IPS-18c (cell line): ENCODE results near the gene RBP5.

Experiments used
- H3K4me3 ChIP-seq: 2 replicates; pipeline ENCODE4 v1.7.0; 2013; ENCODE audit warnings: low read depth, mild to moderate bottlenecking, low read length, moderate library complexity; ENCODE audit not compliant: insufficient read depth
- H3K9me3 ChIP-seq: one replicate; pipeline ENCODE4 v1.6.1; 2013; ENCODE audit warnings: mild to moderate bottlenecking, low read length, moderate library complexity; ENCODE audit not compliant: control insufficient read depth, insufficient read depth

The RBP5 gene

GRCh38 chr12:7130701-7131501 lies 2.2 kb upstream of the RBP5 start:
- Histone ChIP-seq H3K4me3 (peak overlapping the region; percentile 91), H3K9me3 (no peaks in the 10 kb centered on the region)

- Histone ChIP-seq H3K9me3 (no peaks in the 10 kb centered on the region), H3K4me3 (peak within 1 kb of the TSS; percentile 91)
Observed at GRCh38 chr12:7129872-7130691, 1.4 kb upstream of the RBP5 start, which contains the start of gene CLSTN3. Gene CLSTN3, plus strand, starts transcription at chr12:7130371. Its CDS starts 278 bp downstream, at chr12:7130649.

GRCh38 chr12:7129287-7129871 lies 690 bp upstream of the RBP5 start:
- peak overlapping the region; percentile 91 for H3K4me3 ChIP-seq
- H3K9me3 ChIP-seq = no peaks in the 10 kb centered on the region

GRCh38 chr12:7127916-7128626 lies 618 bp downstream of the RBP5 start:
- Histone ChIP-seq H3K9me3 (no peaks in the 10 kb centered on the region), H3K4me3 (no peak overlapping the region)

GRCh38 chr12:7125632-7126227 lies 3.0 kb downstream of the RBP5 start:
- Histone ChIP-seq H3K9me3 (no peaks in the 10 kb centered on the region), H3K4me3 (no peak overlapping the region)

GRCh38 chr12:7123806-7124522 lies 4.7 kb downstream of the RBP5 start:
- Histone ChIP-seq H3K4me3 (no peak overlapping the region), H3K9me3 (no peaks in the 10 kb centered on the region)

GRCh38 chr12:7122811-7123769 lies 5.6 kb downstream of the RBP5 start:
- H3K4me3 ChIP-seq = no peak overlapping the region
- no peaks in the 10 kb centered on the region for H3K9me3 ChIP-seq

GRCh38 chr12:7121324-7121723 lies 7.4 kb downstream of the RBP5 start:
- no peaks in the 10 kb centered on the region for H3K9me3 ChIP-seq
- no peak overlapping the region for H3K4me3 ChIP-seq

GRCh38 chr12:7120166-7120565 lies 8.5 kb downstream of the RBP5 start:
- Histone ChIP-seq H3K9me3 (no peaks in the 10 kb centered on the region), H3K4me3 (no peak overlapping the region)

- Histone ChIP-seq H3K4me3 (no peak overlapping the region), H3K9me3 (no peaks in the 10 kb centered on the region)
Observed at GRCh38 chr12:7118881-7119280, 9.8 kb downstream of the RBP5 start.

- no peak overlapping the region for H3K4me3 ChIP-seq
- H3K9me3 ChIP-seq = no peaks in the 10 kb centered on the region
Observed at GRCh38 chr12:7117670-7118069, 11.0 kb downstream of the RBP5 start.

- no peaks in the 10 kb centered on the region for H3K9me3 ChIP-seq
- no peak overlapping the region for H3K4me3 ChIP-seq
Observed at GRCh38 chr12:7116916-7117315, 11.8 kb downstream of the RBP5 start.

- H3K4me3 ChIP-seq = no peak overlapping the region
Observed at GRCh38 chr12:7116196-7116595, 12.5 kb downstream of the RBP5 start.

GRCh38 chr12:7114851-7115250 lies 13.8 kb downstream of the RBP5 start:
- no peak overlapping the region for H3K4me3 ChIP-seq

More at GRCh38 chr12:7116196-7116595, 12.5 kb downstream of the RBP5 start:
- H3K9me3 ChIP-seq = no peaks in the 10 kb centered on the region

GRCh38 chr12:7114008-7114407 lies 14.7 kb downstream of the RBP5 start:
- no peak overlapping the region for H3K4me3 ChIP-seq
- no peaks in the 10 kb centered on the region for H3K9me3 ChIP-seq

More at GRCh38 chr12:7114851-7115250, 13.8 kb downstream of the RBP5 start:
- H3K9me3 ChIP-seq = no peaks in the 10 kb centered on the region
